Stimulated activated CD8-positive, alpha-beta memory T cell treated with anti-CD3 and anti-CD28 coated beads, Interleukin-15, amount 100 ng/mL, for 24 hours (primary cell): ENCODE data around the gene B3GLCT.
"Not testable (repeated sequence)": the region's sequence is repeated elsewhere in the genome, so short reads cannot be mapped to it uniquely, and the experiment has no call there.

ENCODE experiments used
- DNase-seq: peaks from one replicate; pipeline ENCODE4 v3.0.0-alpha.2; 2020; ENCODE audit warnings: low read depth

The B3GLCT gene

DNA sequence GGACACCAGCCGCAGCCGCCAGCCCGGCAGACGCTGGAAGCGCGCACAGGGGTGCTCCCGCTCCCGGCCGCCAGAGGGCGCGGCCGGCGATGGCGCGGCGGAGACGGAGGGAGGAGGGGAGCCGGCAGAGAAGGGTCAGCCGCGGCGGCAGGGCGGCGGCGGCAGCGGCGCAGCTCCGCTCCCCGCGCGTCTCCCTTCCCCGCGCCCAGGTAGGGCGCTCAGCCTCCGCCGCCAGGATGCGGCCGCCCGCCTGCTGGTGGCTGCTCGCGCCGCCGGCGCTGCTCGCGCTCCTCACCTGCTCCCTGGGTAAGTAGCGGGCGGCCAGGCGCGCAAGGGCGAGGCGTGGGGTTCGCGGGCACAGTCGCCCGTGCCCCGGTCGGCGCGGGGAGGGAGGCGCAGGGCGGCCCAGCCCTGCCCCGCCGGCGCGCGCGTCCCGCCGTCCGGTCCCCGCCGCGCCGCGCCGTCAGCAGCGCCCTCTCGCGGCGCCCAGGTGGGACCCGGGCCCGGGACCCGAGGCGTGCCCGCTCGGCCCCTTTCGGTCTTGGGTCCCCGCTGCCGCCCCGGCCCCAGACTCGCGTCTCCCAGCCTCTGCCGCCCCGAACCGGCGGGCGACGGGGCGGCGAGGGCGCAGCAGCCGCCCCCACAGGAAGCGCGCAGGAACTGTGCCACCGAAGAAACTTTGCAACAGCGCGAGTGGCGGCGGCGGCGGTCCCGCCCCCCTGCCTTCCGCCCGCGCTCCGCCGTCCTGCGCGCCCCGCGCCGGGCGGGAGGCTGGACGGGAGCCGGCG lies at the start of gene B3GLCT:
Gene B3GLCT, plus strand, starts transcription at position 127 of the 788 bp plus-strand sequence. Its CDS starts 110 bp downstream, at position 237.
- DNase-seq: peak; percentile 65

DNA sequence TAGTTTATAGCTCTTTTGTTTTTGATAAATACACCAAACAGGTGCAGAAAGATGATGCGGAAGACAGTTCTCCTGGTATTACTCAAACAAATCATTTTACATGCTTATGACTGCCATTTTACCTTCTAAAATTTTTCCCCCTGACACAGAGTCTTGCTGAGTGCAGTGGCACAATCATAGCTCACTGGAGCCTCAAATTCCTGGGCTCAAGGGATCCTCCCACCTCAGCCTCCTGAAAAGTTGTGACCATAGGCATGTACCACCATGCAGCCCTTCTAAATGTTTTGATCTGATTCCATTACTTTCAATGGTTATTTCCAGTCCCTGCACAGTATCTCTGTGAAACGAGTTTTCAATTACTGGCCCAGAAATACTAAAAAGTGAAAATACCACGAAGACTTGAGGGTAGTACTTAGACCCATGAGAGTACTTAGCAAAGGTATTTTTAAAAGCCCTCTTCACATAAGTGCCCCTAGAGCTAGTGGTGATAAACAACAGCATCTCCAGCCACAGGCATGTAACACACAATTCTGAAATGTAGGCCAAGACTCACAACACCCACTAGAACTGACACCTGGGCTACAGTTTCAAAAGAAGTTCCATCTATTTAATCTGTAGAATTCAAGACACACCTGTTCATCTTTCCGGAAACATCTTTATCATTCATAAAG lies 49.3 kb upstream of the B3GLCT start:
- no peak for DNase-seq

DNA sequence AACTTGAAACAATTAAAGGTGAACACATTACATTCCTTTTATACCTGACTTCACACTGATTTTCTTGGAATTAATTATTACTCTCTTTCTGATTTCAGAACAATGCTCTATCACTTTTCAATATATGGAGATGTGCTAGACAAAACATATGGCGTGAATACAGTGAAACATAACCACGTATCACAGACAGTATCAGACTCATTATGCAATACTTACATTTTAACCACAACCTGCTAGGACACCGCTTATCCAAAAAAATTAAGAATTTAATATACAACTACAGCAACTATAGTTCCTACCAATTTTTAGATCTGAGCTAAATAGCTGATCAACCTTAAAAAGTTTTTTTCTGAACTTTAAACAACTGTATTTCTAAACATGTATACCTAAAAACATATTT lies 47.9 kb upstream of the B3GLCT start:
- no peak for DNase-seq

DNA sequence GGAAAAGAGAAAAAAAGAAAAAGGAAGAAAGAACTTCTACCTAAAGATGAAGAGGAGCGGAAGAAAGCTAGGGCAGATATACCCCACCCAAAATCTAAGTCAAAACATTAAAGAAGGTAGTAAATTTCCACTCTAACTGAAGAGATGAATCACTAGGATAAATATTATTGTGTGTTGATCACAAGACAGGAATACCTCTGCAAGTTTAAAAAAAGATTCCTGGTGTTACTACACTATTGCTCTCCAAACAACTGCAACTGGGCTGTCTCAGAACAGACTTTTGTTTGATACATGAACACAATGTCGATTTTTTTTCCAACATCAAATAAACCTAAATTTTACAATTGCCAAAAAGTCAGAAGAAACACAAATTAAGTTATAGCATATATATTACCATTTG lies 44.8 kb upstream of the B3GLCT start:
- no peak for DNase-seq

DNA sequence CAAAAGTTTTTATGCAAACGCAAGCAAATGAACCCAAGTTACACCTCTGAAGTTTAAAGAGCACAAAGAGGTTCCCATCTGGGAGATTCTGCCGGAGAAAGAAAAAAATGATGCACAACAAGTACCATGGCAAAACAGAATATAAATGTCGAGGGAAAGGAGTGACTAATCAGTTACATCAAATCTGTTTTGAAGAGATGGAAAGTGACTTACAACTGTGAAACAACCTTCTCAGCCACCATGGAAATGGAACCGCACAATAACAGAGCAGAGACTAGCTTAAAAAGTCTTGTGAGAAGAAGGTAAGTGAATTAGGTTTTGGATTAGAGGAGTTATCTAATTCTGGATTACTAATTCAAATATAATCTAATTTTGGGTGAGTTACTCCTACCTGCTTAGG lies 40.5 kb upstream of the B3GLCT start:
- no peak for DNase-seq

DNA sequence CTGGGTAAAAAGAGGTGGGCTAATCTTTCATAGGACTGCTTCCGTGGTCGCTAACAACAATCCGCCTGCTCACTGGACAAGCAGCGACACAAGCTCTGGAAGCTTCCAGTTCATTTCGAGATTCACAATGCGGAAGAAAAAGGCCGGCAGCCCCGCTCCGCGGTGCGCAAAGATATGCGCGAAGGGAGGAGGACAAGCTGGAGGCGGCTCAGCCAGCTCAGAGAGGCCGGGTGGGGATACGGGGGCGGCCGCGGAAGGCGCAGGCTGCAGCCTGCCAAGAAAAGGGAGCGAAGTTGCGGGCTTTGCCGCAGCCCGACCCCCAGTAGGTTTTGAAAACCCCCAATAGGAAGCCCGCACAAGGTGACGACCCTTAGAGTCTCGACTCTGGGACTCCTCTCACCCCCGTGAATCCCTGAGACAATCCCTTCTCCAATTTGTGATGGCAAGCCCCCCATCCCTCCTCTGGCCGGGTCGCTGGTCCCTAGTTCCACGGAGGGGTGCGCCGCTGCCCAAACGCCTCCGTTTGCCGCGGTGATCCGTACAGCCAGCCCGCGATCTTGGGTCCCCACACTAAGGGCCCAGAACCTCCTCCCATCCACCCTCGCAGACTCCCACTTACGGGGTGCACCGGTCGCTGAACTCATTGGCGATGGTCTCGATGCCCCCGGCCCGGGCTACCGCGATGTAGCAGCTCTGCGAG lies 38.8 kb upstream of the B3GLCT start:
- peak; percentile 36 for DNase-seq

DNA sequence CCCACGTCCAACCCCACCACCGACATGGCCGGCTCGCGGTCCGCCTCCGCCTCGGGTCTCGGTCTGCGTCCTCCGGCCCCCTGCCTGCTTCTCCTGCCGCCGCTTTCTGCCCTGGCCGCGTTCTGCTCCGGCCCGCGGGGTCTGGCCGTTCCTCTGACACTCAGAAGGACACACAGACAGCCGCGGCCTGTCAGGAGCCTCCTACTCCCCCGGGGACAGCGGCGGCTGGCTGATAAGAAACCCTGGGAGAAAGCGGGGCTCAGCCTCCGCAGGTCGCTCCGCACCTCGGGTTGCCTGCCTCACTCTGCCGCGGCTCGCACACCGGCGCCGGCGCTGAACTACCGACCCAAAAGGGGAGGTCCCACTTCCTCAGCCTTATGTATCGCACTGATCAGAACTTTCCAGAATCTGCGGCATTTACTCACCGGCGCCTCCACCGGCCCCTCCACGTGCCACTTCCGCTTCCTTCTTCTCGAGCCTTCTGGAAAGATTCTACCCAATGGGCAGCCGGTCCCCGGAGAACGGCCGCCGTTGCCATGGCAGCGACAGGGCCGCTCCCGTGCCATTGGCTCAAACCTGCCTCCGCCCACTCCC lies 38.1 kb upstream of the B3GLCT start, which contains the start of gene HSPH1:
Gene HSPH1, minus strand, starts transcription at position 348 of the 594 bp plus-strand sequence. Its CDS starts 322 bp downstream, at position 26.
- DNase-seq: peak; percentile 93

DNA sequence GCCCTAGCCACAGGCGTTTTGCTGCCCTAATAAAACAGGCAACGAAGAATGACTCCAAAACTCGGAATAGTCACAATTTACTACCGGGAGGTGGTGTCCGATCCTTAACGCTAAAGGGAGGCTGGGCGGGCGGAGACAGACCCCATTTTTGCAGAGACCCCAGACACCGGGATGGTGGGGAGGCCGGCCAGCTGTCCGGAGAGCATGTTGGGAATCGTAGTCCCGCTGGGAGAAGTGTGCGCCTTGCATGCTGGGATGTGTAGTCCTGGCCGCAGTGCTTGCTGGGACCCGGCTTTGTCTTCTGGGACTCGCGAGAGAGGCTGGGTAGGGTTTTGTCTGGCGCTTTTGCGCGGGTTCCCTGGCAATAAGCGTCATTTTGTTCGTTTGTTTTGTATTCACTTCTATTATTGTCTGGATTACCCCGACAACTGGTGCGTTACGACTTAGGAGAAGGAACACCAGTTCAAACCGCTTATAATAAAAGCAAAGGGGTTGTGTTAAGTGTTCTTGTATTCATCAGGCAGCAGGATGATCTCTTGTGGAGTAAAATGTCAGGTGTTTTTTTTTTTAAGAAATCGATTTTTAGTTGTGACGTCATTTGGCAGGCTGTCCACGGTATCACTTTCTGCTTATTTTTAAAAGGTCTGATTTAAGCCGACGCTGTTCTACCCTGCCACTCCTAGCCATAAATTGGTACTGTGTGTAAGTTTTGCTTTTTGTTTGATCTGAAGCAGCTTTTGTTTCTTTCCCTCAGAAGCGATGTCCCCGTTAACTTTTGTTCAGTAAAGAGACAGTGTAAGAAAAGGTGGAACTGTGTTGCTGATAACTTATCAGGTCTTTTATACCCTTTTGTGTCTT lies 37.4 kb upstream of the B3GLCT start:
- DNase-seq: peak; percentile 67

DNA sequence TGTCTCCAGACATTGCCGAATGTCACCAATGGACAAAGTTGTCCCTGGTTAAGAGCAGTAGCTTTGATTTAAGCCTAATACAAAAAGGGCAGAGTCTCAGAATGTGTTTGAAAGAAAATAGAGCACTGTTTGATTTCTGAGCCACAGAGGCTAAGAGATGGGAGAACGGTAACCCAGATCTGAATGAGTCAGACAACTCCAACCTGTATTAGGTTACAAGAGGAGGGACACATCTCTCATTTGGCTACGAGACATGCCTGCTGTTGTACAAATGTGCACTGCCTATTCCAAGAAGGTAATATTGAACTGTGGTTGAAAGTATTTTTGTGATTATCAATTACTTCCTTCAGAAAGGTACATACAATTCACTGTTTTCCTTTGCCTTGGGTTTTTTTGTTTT lies 33.2 kb upstream of the B3GLCT start:
- no peak for DNase-seq

DNA sequence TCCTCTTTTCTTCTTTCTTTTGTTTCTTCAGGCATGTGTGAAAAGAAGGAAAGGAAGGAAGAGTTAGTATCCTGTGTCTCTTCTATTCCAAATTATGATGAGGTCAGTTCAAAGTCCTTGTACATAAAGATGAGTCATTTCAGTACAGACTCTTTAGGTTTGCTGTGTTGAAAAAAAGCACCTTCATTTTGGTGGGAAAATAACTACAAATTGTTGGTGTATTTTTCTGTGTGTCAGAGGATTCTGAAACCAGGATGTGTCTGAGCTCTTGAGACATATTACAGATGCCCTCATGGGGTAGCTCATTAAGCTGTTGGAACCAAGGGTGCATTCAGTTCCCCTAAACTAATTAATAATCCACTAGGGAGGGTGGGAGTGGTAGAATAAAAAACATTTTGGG lies 32.3 kb upstream of the B3GLCT start:
- DNase-seq: no peak

DNA sequence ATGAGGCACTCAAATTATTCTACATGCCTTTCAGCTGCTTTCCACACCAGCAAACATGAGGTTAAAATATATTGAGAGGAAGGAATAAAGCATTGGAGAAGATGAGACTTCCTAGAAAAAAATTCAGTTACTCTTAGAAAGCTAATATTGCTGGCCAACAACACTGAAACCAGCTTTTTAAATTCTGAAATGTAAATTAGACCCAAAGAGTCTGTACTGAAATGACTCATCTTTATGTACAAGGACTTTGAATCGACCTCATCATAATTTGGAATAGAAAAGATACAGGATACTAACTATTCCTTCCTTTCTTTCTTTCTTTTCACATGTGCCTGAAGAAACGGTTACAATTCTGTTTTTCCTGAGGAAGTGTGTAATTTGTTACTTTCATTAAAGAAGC lies 31.6 kb upstream of the B3GLCT start:
- DNase-seq: no peak

DNA sequence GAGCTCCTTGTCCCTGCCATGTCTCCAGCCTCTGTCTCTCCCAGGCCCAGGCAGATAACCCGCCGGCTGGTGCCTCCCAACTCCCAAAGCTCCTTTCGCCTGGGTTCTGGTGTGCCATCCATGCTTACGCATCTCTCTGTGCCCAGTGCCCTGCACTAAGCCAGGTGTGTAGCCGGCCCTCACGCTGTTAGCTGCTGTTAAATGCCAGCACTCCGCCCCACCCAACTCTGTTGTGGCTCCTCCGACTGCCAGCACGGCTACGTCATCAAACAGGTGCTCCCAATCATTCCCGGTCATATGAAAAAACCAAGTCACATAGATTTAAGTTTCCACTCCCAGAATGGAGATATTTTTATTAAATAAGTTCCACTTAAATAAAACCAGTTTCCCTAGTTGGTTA lies 31.0 kb upstream of the B3GLCT start:
- DNase-seq: no peak

DNA sequence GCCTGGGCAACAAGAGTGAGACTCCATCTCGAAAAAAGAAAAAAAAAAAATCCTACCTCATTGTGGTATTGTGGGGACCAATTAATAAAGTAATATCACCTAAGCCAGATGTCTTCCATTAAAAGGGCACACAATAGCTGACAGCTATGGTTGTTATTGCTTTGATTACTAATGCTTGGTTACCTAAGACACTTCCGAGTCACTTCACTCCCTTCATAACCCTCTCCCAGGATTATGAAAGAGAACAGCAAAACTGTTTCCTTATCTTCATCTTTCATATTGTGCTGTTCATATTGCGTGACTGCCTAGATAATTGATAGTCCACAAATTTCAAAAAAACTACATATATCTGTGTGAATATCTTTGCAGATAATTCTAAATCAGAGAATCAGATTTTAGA lies 27.8 kb upstream of the B3GLCT start:
- DNase-seq: no peak

DNA sequence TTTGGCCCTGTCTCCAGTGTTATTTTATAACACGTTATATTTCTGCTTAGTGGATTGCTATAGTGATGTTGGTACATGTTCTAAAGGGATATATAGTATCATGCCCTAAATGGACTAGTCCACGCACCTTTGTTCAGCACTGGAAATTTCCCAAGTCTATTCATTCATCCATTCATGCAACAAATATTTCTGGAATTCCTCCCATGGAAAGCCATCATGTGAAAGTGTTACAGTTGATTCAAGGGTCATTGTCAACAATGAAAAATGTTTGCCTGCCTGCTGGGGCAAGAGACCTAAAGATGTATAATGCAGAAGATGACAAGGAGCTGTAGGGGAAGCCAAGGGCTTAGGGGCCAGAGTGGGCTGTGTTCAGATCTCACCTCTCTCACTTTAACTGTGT lies 27.2 kb upstream of the B3GLCT start:
- DNase-seq: no peak

DNA sequence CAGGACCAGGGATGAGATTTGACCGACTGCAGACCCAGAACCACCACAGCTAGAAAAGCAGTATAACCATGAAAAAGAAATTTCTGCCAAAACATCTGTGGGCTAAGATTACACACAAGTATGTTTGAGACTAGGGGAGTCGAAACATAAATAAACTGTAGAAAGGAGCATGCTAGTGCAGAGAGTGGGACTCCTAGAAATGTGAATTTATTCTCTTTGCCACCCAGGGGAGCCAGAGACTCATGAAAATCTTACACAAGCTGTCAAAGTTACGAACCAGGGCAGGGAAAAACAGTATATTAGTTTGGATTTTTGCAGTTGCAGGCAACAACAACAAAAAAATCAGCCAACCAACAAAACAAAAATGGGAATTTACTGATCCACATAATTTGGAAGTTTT lies 25.8 kb upstream of the B3GLCT start:
- no peak for DNase-seq

DNA sequence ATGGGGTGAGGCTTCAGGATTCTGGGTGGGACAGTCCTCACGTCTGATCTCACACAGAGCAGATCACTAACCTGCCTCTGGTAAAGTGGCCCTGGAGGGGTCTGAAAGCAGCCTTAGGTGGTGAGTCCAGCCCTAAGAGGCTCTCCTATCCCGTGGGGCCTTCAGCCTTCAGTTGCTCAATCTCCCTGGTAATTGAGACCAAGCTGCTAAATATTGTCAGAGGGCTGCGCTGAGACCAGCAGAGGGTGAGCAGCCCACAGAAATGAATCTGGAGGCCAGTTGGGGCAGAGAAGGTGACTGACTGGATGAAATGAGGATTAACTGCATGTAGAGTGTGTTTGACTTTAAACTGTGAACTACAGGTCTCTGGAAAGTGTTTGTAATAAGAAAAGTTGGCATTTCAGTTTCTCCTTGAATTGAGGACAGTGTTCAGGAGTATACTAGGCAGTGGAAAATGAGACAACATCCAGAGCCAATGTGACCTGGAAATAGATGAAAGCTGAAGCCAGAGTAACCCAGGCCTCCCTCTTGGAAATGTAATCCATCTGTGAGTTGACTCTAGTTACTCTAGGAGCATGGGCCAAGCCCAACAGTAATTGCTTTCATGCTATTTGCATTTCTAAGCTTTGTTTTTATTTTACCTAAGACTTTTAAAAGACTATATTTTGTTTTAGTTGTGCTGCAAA lies 23.8 kb upstream of the B3GLCT start:
- DNase-seq: no peak

DNA sequence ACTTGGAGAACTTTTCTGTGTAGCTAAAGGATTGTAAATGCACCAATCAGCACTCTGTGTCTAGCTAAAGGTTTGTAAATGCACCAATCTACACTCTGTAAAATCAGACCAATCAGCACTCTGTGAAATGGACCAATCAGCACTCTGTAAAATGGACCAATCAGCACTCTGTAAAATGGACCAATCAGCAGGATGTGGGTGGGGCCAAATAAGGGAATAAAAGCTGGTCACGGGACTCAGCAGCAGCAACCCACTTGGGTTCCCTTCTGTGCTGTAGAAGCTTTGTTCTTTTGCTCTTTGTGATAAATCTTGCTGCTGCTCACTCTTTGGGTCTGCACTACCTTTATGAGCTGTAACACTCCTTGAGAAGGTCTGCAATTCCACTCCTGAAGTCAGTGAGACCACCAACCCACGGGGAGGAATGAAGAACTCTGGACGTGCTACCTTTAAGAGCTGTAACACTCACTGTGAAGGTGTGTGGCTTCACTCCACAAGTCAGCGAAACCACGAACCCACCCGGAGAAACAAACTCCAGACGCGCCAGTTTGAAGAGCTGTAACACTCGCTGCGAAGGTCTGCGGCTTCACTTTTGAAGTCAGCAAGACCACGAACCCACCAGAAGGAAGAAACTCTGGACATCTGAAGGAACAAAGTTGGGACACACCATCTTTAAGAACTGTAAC lies 21.8 kb upstream of the B3GLCT start:
- DNase-seq: not testable (repeated sequence)

DNA sequence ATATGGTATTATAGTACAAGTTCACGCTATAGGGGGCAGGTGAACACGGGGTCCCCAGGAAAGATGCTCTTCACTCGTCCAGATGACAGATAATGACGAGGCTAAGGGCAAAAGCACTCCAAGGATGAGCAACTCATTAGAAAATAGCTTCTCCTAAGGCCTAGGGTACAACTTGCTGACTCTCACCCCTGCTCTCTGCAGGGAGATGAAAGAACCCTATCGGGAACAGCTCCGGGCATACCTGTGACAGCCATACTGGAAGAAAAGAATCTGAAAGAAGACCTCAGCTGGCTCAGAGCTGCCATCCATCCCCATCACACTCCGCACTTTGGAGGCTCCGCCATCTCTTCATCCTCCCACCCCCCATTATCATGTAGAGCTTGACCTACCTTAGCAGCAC lies 20.5 kb upstream of the B3GLCT start:
- no peak for DNase-seq

DNA sequence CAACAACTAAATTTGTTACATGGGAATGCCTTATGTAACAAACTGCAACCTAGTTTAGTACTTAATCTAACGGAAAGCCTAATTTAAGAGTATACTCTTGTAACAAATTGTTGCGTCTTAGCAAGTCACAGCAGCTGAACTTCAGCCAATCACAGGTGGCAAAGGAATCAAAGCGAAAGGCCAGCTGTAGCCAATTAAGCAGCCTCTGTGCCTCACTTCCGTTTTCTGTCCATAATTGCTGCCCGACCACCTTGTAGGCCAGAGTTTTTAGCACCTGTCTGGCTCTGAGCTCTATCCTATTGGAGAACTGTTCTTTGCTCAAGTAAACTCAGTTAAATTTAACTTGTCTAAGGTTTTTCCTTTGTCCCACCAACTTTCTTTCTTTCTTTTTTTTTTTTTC lies 20.0 kb upstream of the B3GLCT start:
- no peak for DNase-seq

DNA sequence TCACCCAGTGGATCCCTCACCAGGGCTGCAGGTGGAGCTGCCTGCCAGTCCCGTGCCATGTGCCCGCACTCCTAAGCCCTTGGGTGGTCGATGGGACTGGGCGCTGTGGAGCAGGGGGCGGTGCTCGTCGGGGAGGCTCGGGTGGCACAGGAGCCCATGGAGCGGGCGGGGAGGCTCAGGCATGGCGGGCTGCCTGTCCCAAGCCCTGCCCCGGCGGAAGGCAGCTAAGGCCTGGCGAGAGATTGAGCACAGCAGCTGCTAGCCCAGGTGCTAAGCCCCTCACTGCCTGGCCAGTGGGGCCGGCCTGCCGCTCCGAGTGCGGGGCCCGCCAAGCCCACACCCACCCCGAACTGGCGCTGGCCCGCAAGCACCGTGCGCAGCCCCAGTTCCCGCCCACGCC lies 16.8 kb upstream of the B3GLCT start:
- DNase-seq: no peak
